ENCODE data around the gene PRR14. TPM values are rescaled to one million over a fixed set of nuclear protein-coding genes. Genes with fewer than 3 reads are reported as not detected.
A peak's percentile ranks its signal among the peaks of the same experiment; 100 is the strongest.

PRR14 gene
- polyA plus RNA-seq (2012; rRNA removed), result 7.5 and 13.5 TPM in 2 replicates
- polyA plus RNA-seq (2012; cell fraction: cytosol; rRNA removed), result 4.5 and 6.4 TPM in 2 replicates
- polyA plus RNA-seq (2012; cell fraction: nucleus; rRNA removed), result 47.6 and 99.3 TPM in 2 replicates

GRCh38 chr16:30650369-30651123 is at the start of gene PRR14:
PRR14 (plus strand) TSS chr16:30650960; CDS start chr16:30651646, 686 bp downstream.
- H3F3A ChIP-seq (replicated peaks; ENCODE audit: insufficient read depth), result peaks cover 9% of the 10 kb centered on the region
- peak within 1 kb of the TSS; percentile 99 for H2AFZ ChIP-seq (ENCODE audit: low read depth)
- no peaks in the 10 kb centered on the region for H3K27me3 ChIP-seq (ENCODE audit: insufficient read depth)
- no peaks in the 10 kb centered on the region for H3K9me2 ChIP-seq
- H3K9ac ChIP-seq, result peak within 1 kb of the TSS; percentile 95
- peaks cover 7 to 16% of the 10 kb centered on the region in 2 experiments for H3K4me1 ChIP-seq (ENCODE audit: control insufficient read depth in 1 of 2, insufficient read depth in 2 of 2, low read depth in 1 of 2, low read length in 1 of 2)
- H3K9me3 ChIP-seq, result no peaks in the 10 kb centered on the region
- DNase-seq, result peak; percentile 94
- 11% methylated on average over 34 of the region's 53 CpGs for WGBS (ENCODE audit: low lambda C conversion rate)
- H3K27ac ChIP-seq (ENCODE audit: low read depth in 2 of 2, low read length in 1 of 2), result peak within 1 kb of the TSS; percentile 88 to 95
- CTCF ChIA-PET, result interaction anchor here (0.9 to 1.9 kb wide), 8 partner anchors 9 to 78 kb away, joined by 3 to 12 read pairs (median 4); no protein-coding TSS in a partner anchor
- H3K79me2 ChIP-seq (ENCODE audit: insufficient read depth), result peaks cover 22% of the 10 kb centered on the region
- POLR2A ChIA-PET, result interaction anchor here (0.7 to 1.4 kb wide), 6 partner anchors 8 to 123 kb away, joined by 3 to 6 read pairs (median 4); partner anchors contain the start of genes FBRS and ZNF689
- peak within 1 kb of the TSS; percentile 91 to 99 for H3K4me3 ChIP-seq (ENCODE audit: low read depth in 2 of 2, low read length in 1 of 2)
- H3K4me2 ChIP-seq, result peak within 1 kb of the TSS; percentile 99
- H4K20me1 ChIP-seq (ENCODE audit: insufficient read depth), result no peaks in the 10 kb centered on the region
- H3K36me3 ChIP-seq (replicated peaks in 1 of 2; ENCODE audit: control insufficient read depth in 1 of 2, insufficient read depth in 2 of 2, low read length in 1 of 2), result peaks cover 10 to 17% of the 10 kb centered on the region in 2 experiments
- TF ChIP-seq RFX5 (IDR thresholded peaks at IDR 0.05; ENCODE audit: low read length) (no peak), ELF1 (IDR thresholded peaks at IDR 0.05) (peak; percentile 88), NRF1 (IDR thresholded peaks at IDR 0.05; ENCODE audit: low read depth, low read length) (no peak), SIN3A (IDR thresholded peaks at IDR 0.05; ENCODE audit: borderline replicate concordance, low read depth, low read length) (peak; percentile 38; the same call in 1 of the 2 replicates), MEF2A (IDR thresholded peaks at IDR 0.05; ENCODE audit: borderline replicate concordance, low read depth) (no peak), JUND (IDR thresholded peaks at IDR 0.05) (no peak), USF2 (IDR thresholded peaks at IDR 0.05; ENCODE audit: borderline replicate concordance, low read depth, low read length) (no peak), ZBTB33 (IDR thresholded peaks at IDR 0.05; ENCODE audit: borderline replicate concordance, low read depth) (no peak), TCF12 (IDR thresholded peaks at IDR 0.05) (peak; percentile 31; the same call in 1 of the 2 replicates), TEAD4 (IDR thresholded peaks at IDR 0.05; ENCODE audit: borderline replicate concordance, insufficient read depth) (no peak), RXRA (IDR thresholded peaks at IDR 0.05; ENCODE audit: borderline replicate concordance, low read depth) (no peak), IRF3 (IDR thresholded peaks at IDR 0.05; ENCODE audit: low read depth, low read length) (peak; percentile 92), GABPA (IDR thresholded peaks at IDR 0.05; ENCODE audit: low read depth) (no peak; the same call in 1 of the 2 replicates), TAF1 (IDR thresholded peaks at IDR 0.05; ENCODE audit: borderline replicate concordance, low read depth, low read length) (0 out of 2 replicates have a peak, but pooled peaks have one; percentile 42), CTCF (IDR thresholded peaks at IDR 0.05) (no peak), REST (IDR thresholded peaks at IDR 0.05; ENCODE audit: low read depth, low read length) (no peak), PBX3 (IDR thresholded peaks at IDR 0.05) (no peak), SMC3 (IDR thresholded peaks at IDR 0.05; ENCODE audit: low read depth, low read length) (no peak), RAD21 (IDR thresholded peaks at IDR 0.05; ENCODE audit: low read length) (no peak), FOXJ3 (CRISPR knock-in tag; IDR thresholded peaks at IDR 0.05) (no peak), YY1 (IDR thresholded peaks at IDR 0.05; ENCODE audit: low read depth) (peak; percentile 100)

Measured in SK-N-SH (cell line).